GM10266 (cell line): Measurements from ENCODE around the gene RETREG1.

Experiments used
- DNase-seq: peaks from one replicate; pipeline ENCODE4 v3.0.0; 2012; ENCODE audit errors: extremely low spot score
- TF ChIP-seq, protein P1 (sequence below): IDR thresholded peaks from 2 replicates; pipeline ENCODE4 v1.5.1; 2012; ENCODE audit warnings: mild to moderate bottlenecking, low read depth; ENCODE audit not compliant: control insufficient read depth, insufficient read depth; ENCODE audit errors: missing control alignments

RETREG1 gene

DNA sequence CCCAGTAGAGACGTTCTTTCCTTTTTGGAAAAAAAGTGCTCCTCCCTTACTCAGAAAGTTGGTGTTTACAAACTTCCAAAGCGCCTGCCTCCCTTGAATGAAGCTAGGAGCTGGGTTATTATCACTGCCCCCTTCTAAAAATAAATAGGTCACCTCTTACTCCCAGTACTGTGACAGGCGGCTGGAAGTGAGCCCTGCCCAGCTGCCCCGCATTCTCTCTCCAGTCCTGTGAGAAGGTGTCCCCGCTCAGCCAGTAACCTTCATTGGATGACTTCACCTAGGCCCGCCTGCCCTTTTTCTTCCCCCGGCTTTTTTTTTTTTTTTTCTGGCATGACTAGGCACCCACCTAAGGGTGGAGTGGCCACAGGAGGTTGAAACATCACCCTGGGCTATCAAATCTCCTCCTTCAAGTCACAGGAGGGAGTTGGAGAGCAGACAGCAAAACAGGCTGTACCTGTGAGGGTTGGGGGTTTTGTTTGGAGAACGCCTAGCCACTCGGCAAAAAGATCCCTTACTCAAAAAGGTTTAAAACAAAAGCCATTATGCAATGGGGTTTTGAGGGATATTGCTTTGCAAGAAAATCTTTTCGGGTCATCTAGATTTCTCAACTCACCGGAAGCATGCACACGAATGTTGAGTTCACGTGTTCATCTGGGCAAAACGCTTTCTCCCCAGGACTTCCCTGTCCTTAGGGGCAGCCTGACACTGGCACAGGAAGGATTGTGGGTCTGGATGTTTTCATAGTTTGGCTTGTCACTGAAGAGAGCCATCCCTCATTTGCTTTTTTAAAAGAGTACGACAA, 107.9 kb downstream of the RETREG1 start:
- TF ChIP-seq, protein P1, sequence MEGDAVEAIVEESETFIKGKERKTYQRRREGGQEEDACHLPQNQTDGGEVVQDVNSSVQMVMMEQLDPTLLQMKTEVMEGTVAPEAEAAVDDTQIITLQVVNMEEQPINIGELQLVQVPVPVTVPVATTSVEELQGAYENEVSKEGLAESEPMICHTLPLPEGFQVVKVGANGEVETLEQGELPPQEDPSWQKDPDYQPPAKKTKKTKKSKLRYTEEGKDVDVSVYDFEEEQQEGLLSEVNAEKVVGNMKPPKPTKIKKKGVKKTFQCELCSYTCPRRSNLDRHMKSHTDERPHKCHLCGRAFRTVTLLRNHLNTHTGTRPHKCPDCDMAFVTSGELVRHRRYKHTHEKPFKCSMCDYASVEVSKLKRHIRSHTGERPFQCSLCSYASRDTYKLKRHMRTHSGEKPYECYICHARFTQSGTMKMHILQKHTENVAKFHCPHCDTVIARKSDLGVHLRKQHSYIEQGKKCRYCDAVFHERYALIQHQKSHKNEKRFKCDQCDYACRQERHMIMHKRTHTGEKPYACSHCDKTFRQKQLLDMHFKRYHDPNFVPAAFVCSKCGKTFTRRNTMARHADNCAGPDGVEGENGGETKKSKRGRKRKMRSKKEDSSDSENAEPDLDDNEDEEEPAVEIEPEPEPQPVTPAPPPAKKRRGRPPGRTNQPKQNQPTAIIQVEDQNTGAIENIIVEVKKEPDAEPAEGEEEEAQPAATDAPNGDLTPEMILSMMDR = no peak
- DNase-seq = no peak

- TF ChIP-seq, protein P1 = no peak
- DNase-seq = no peak
Observed at GRCh38 chr5:16507716-16508115, 109.1 kb downstream of the RETREG1 start.

DNA sequence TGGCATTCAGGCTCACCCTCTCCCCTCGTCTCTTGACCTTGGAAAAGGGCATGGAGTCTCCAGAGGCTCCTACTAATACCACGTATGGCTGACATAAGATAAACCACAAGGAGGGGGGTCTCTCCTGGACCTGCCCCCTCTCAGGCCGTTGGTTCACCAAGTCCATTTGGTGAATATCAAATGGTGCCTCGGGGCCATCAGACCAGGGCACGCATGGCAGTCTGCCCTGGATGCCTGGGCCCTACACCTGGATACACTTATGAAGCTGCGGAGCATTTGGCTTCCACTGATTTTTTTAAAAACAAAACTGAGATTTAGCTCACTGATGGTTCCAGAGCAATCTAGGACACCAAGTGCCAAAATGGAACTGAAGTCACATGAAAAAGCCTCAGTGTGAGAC, 110.9 kb downstream of the RETREG1 start:
- TF ChIP-seq, protein P1 = no peak

GRCh38 chr5:16505140-16505891, 111.5 kb downstream of the RETREG1 start:
- TF ChIP-seq, protein P1 = no peak
- DNase-seq = no peak

More for the DNA sequence above, 110.9 kb downstream of the RETREG1 start:
- no peak for DNase-seq

GRCh38 chr5:16504571-16504970, 112.2 kb downstream of the RETREG1 start:
- TF ChIP-seq, protein P1 = no peak
- no peak for DNase-seq

DNA sequence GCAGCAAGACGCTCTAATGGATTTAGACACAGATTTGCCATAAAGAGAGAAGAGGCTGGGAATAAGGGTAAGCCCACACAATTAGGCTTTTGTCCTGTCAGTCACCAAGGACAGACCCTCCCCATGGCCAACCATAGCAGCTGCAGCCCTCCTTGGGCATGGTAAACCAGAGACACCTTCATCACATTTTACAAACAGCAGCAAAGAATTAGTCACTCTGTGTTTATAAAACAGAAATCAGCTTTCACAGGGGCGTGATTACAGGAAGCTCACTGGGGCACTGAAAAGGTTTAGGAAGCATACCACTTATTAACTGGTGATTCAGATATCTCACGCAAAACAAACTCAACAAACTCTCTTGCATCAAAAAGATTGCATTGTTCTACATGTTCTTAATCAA, 113.9 kb downstream of the RETREG1 start:
- no peak for DNase-seq
- TF ChIP-seq, protein P1 = no peak

- TF ChIP-seq, protein P1 = no peak
- no peak for DNase-seq
Observed at GRCh38 chr5:16500024-16500423, 116.8 kb downstream of the RETREG1 start.
